ENCODE measurements around the gene UTP4.

The UTP4 gene

DNA sequence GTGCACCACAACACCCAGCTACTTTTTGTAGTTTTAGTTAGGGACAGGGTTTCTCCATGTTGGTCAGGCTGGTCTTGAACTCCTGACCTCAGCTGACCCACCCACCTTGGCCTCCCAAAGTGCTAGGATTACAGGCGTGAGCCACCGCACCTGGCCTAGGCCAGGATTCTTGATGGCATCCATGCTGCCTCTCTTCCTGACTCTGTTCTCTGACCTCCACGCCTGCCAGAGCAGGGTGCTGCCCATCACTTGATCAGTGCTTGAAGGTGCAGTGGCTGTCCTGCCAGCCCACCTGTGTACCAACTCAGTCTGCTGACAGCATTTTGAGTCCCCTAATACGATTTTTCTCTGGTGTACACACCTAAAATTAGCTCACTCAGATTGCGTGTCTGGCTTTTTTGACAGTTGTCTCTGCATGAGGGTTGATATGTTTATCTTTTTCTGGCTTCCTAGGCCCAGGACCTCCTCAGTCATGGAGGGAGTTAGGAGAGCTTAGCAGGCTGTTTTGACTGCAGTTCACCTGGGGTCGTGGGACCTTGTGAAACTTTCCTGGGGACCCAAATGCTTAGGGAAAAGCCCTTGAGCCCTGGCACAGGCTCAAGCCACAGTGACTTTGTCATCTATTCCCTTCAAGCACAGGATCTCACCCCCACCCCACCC lies 21.1 kb upstream of the UTP4 start:
- no peak overlapping the region for H3K4me3 ChIP-seq (replicated peaks; ENCODE audit: low read depth, low read length)
- TF ChIP-seq, protein P1, sequence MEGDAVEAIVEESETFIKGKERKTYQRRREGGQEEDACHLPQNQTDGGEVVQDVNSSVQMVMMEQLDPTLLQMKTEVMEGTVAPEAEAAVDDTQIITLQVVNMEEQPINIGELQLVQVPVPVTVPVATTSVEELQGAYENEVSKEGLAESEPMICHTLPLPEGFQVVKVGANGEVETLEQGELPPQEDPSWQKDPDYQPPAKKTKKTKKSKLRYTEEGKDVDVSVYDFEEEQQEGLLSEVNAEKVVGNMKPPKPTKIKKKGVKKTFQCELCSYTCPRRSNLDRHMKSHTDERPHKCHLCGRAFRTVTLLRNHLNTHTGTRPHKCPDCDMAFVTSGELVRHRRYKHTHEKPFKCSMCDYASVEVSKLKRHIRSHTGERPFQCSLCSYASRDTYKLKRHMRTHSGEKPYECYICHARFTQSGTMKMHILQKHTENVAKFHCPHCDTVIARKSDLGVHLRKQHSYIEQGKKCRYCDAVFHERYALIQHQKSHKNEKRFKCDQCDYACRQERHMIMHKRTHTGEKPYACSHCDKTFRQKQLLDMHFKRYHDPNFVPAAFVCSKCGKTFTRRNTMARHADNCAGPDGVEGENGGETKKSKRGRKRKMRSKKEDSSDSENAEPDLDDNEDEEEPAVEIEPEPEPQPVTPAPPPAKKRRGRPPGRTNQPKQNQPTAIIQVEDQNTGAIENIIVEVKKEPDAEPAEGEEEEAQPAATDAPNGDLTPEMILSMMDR (IDR thresholded peaks at IDR 0.05; ENCODE audit: low read length, missing control alignments): no peak
- DNase-seq (ENCODE audit: low read depth): no peak

DNA sequence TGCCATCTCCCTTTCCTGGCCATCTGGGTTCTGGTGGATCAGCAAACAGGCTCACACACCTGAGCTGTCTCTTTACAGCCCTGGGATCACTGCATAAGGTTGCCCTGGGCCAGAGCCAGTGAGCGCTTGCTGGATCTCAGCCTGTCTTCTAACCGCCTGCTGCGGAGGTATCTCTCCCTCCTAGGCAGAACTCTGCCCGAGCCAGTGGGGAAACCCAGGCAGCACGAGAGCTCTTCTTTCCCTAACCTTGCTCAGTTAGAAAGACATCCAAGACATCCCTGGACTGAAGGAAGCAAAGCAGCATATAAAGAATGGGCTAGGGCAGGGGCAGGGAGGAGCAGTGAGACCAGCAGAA lies 20.6 kb upstream of the UTP4 start:
- H3K4me3 ChIP-seq (replicated peaks; ENCODE audit: low read depth, low read length): no peak overlapping the region
- TF ChIP-seq, protein P1 (IDR thresholded peaks at IDR 0.05; ENCODE audit: low read length, missing control alignments): no peak
- no peak for DNase-seq (ENCODE audit: low read depth)

DNA sequence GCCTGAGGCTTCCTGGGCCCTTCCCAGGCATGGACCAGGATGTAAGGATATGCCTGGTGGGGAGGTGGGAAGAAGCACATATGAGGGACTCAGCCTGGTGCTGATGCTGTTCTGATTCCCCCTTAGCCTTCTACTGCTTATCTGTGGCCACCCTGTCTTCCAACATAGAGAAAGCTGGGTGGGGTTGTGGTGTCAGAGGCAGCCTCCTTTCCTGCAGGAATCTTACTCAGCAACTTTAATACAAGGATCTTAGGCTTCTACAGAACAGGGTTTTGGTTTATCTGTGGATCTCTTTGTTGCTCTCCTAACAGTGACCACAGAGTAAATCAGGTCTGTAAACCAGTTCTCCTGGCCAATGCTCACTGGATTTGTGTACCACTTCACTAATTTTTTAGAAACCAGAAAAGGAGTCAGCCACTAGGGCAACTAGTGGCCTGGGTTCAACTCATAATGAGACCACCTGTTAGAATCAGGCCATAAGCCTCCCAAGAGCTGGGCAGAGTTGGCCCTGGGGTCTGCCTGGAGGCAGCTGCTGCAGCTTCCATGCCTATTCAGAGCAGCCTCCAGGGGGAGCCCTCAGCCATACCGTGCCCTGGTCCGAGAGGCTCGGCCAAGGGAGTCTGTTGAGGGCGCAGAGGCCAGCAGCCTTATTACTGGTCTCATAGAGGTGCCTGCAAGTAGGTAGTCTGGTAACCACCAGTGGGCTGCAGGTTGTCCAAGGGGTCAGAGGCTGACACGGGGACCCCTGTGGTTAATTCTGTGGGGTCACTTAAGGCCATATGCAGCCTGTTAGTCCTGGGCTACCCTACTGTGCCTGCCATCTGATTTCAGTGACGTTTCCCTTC lies 19.9 kb upstream of the UTP4 start:
- H3K4me3 ChIP-seq (replicated peaks; ENCODE audit: low read depth, low read length): no peak overlapping the region
- TF ChIP-seq, protein P1 (IDR thresholded peaks at IDR 0.05; ENCODE audit: low read length, missing control alignments): peak; percentile 76
- peak; percentile 52 for DNase-seq (ENCODE audit: low read depth)

DNA sequence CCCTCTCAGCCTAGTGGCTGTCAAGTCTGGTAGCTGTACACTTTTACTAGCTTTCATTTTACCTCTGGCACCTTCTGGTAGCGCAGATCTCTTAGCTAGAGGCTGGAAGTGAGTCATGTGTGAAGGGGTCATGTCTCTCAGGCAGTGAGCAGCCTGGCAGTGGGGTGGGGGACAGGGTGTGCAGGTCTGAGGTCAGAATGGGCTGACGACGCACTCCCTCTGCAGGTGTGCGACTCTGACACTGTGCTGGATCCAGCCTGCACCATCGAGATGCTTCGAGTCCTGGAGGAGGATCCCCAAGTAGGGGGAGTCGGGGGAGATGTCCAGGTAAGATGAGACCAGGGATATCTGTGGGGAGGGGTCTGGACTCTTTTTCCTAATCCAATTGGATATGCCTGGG lies 19.2 kb upstream of the UTP4 start:
- no peak for DNase-seq (ENCODE audit: low read depth)
- TF ChIP-seq, protein P1 (IDR thresholded peaks at IDR 0.05; ENCODE audit: low read length, missing control alignments): no peak
- H3K4me3 ChIP-seq (replicated peaks; ENCODE audit: low read depth, low read length): no peak overlapping the region

DNA sequence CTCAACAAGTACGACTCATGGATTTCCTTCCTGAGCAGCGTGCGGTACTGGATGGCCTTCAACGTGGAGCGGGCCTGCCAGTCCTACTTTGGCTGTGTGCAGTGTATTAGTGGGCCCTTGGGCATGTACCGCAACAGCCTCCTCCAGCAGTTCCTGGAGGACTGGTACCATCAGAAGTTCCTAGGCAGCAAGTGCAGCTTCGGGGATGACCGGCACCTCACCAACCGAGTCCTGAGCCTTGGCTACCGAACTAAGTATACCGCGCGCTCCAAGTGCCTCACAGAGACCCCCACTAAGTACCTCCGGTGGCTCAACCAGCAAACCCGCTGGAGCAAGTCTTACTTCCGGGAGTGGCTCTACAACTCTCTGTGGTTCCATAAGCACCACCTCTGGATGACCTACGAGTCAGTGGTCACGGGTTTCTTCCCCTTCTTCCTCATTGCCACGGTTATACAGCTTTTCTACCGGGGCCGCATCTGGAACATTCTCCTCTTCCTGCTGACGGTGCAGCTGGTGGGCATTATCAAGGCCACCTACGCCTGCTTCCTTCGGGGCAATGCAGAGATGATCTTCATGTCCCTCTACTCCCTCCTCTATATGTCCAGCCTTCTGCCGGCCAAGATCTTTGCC lies 18.0 kb upstream of the UTP4 start:
- no peak overlapping the region for H3K4me3 ChIP-seq (replicated peaks; ENCODE audit: low read depth, low read length)
- DNase-seq (ENCODE audit: low read depth): no peak
- TF ChIP-seq, protein P1 (IDR thresholded peaks at IDR 0.05; ENCODE audit: low read length, missing control alignments): no peak

DNA sequence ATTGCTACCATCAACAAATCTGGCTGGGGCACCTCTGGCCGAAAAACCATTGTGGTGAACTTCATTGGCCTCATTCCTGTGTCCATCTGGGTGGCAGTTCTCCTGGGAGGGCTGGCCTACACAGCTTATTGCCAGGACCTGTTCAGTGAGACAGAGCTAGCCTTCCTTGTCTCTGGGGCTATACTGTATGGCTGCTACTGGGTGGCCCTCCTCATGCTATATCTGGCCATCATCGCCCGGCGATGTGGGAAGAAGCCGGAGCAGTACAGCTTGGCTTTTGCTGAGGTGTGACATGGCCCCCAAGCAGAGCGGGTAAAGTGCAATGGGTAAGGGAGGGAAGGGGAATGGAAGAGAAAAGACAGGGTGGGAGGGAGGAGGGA lies 17.5 kb upstream of the UTP4 start:
- no peak for DNase-seq (ENCODE audit: low read depth)
- no peak overlapping the region for H3K4me3 ChIP-seq (replicated peaks; ENCODE audit: low read depth, low read length)
- TF ChIP-seq, protein P1 (IDR thresholded peaks at IDR 0.05; ENCODE audit: low read length, missing control alignments): no peak
